ENCODE results near the gene MANF. TPM values are rescaled to one million over a fixed set of nuclear protein-coding genes. Genes with fewer than 3 reads are reported as not detected.

MANF gene
- total RNA-seq, 1 experiment from 2014 or later, result 132 TPM

DNA sequence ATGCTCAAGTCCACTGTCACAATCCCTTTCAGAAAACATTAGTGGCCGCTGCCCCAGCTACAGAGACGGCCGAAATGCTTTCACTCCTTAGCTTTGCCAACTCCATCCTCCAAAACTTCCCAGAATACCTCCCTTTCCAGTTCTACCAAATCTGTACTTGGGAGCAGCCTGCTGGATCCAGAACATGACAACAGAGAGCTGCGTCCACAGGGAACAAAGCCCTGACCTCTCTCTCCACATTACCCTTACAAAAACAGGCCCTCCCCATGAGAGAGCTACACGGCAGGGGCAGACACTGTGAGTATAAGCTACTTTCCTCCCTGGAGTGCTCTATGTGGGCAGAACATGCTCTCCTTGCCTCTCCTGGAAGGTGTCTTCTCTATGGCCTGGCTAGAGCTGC, 12.3 kb downstream of the MANF start:
- Histone ChIP-seq H3K79me2 (ENCODE audit: insufficient read depth, low read length) (peaks cover 30% of the 10 kb centered on the region), H3K9me3 (ENCODE audit: control insufficient read depth in 1 of 2, insufficient read depth in 1 of 2, low read depth in 1 of 2, low read length in 2 of 2) (peaks cover 0 to 7% of the 10 kb centered on the region in 2 experiments; a peak in 1 of 4 replicates), H3K36me3 (ENCODE audit: control insufficient read depth in 1 of 2, insufficient read depth in 2 of 2, low read length in 2 of 2) (peaks cover 39 to 60% of the 10 kb centered on the region in 2 experiments), H3K4me1 (ENCODE audit: control insufficient read depth in 1 of 2, insufficient read depth in 2 of 2, low read length in 2 of 2) (no peaks in the 10 kb centered on the region), H4K20me1 (ENCODE audit: insufficient read depth) (no peaks in the 10 kb centered on the region), H3K9me2 (ENCODE audit: insufficient read depth) (no peaks in the 10 kb centered on the region), H3K9ac (ENCODE audit: low read length) (no peak overlapping the region), H3K4me2 (ENCODE audit: low read length) (no peak overlapping the region), H3K4me3 (replicated peaks in 1 of 2; ENCODE audit: low read depth in 1 of 2, low read length in 2 of 2) (no peak overlapping the region), H3K27ac (ENCODE audit: low read depth, low read length) (no peak overlapping the region), H3K27me3 (ENCODE audit: insufficient read depth, low read length) (no peaks in the 10 kb centered on the region), H2AFZ (ENCODE audit: low read depth, low read length, poor library complexity, severe bottlenecking) (no peak overlapping the region)
- ChIA-PET POLR2A (no interaction called here), RAD21 (ENCODE audit: low non-redundant PET in 1 of 2, low total read pairs in 2 of 2, uncharacterized antibody in 2 of 2, unreplicated experiment in 2 of 2) (no interaction called here), CTCF (no interaction called here)
- ATAC-seq (no peak), DNase-seq (ENCODE audit: low read depth, low spot score) (no peak)
- no TSS peak for BruUV-seq (replicated peaks)
- intact Hi-C loops (cut with micrococcal nuclease), result no loop called here
- TF ChIP-seq JUND (IDR thresholded peaks at IDR 0.05) (no peak), POLR2A (IDR thresholded peaks at IDR 0.05; ENCODE audit: borderline replicate concordance, extremely low read depth, insufficient read depth, insufficient read length) (no peak), SP1 (IDR thresholded peaks at IDR 0.05; ENCODE audit: low read depth) (no peak), EZH2phosphoT487 (IDR thresholded peaks at IDR 0.05; ENCODE audit: borderline replicate concordance) (no peak), POLR2AphosphoS5 (IDR thresholded peaks at IDR 0.05; ENCODE audit: low read depth, low read length) (no peak), FOSL1 (IDR thresholded peaks at IDR 0.05; ENCODE audit: low read depth) (no peak), ZNF274 (IDR thresholded peaks at IDR 0.05; ENCODE audit: low read depth, low read length) (no peak), TCF7L2 (IDR thresholded peaks at IDR 0.05; ENCODE audit: borderline replicate concordance, extremely low read depth, insufficient read depth, insufficient read length) (no peak), CEBPB (IDR thresholded peaks at IDR 0.05; ENCODE audit: low read depth) (no peak), YY1 (IDR thresholded peaks at IDR 0.05; ENCODE audit: extremely low read depth, insufficient replicate concordance, low read depth, low read length) (no peak), ELF1 (IDR thresholded peaks at IDR 0.05; ENCODE audit: borderline replicate concordance, low read depth) (no peak)
- TF ChIP-seq, protein P1, sequence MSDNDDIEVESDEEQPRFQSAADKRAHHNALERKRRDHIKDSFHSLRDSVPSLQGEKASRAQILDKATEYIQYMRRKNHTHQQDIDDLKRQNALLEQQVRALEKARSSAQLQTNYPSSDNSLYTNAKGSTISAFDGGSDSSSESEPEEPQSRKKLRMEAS (IDR thresholded peaks at IDR 0.05), result no peak
